Bronchial epithelial cell (primary cell): ENCODE data around the gene CRTC3. TPM values are rescaled to one million over a fixed set of nuclear protein-coding genes. Genes with fewer than 3 reads are reported as not detected.

ENCODE experiments used
- DNase-seq: peaks from one replicate; pipeline ENCODE4 v3.0.0-alpha.2; 2010; ENCODE audit warnings: low read depth
- FAIRE-seq: peaks from 2 replicates; lab custom pipeline; 2011; peaks lifted over from hg19 to GRCh38; lab: Jason Lieb, UNC
- H3K27me3 ChIP-seq: 2 replicates; pipeline ENCODE4 v1.5.1; 2011; ENCODE audit warnings: low read length; ENCODE audit not compliant: control insufficient read depth, insufficient read depth
- H3K36me3 ChIP-seq: 2 replicates; pipeline ENCODE4 v1.5.1; 2011; ENCODE audit warnings: low read length; ENCODE audit not compliant: control insufficient read depth, insufficient read depth
- H3K4me3 ChIP-seq: 2 replicates; pipeline ENCODE4 v1.5.1; 2011; ENCODE audit warnings: mild to moderate bottlenecking, low read depth, low read length, control low read depth
- CTCF ChIP-seq: IDR thresholded peaks from 2 replicates; pipeline ENCODE4 v1.5.1; 2011; ENCODE audit warnings: mild to moderate bottlenecking, moderate library complexity, low read length, control low read depth, inconsistent platforms; ENCODE audit not compliant: insufficient read depth, severe bottlenecking
- total RNA-seq: library from RNA; depleted of rRNA; stranded (reverse); fragments of >200 nt; gene quantifications from 2 replicates; pipeline ENCODE4 v1.2.1, GENCODE V29; 2014

CRTC3 gene
- total RNA-seq, 1 donor from 2014 or later, result 5.8 TPM

GRCh38 chr15:90620379-90621067, 90.8 kb downstream of the CRTC3 start:
- H3K36me3 ChIP-seq, result peaks cover 8% of the 10 kb centered on the region
- H3K4me3 ChIP-seq, result no peak overlapping the region
- DNase-seq (no peak), FAIRE-seq (no peak)
- no peaks in the 10 kb centered on the region for H3K27me3 ChIP-seq
- TF ChIP-seq CTCF, result no peak

GRCh38 chr15:90623854-90624253, 94.1 kb downstream of the CRTC3 start:
- Histone ChIP-seq H3K36me3 (peaks cover 15% of the 10 kb centered on the region), H3K27me3 (no peaks in the 10 kb centered on the region), H3K4me3 (no peak overlapping the region)
- FAIRE-seq, result no peak
- TF ChIP-seq CTCF, result no peak
- no peak for DNase-seq

GRCh38 chr15:90624278-90624981, 94.7 kb downstream of the CRTC3 start:
- peaks cover 19% of the 10 kb centered on the region for H3K36me3 ChIP-seq
- DNase-seq, result no peak

GRCh38 chr15:90625037-90625436, 95.3 kb downstream of the CRTC3 start:
- DNase-seq, result no peak
- no peak for TF ChIP-seq CTCF
- H3K4me3 ChIP-seq, result no peak overlapping the region
- no peaks in the 10 kb centered on the region for H3K27me3 ChIP-seq
- H3K36me3 ChIP-seq, result peaks cover 21% of the 10 kb centered on the region
- FAIRE-seq, result no peak

More at GRCh38 chr15:90624278-90624981, 94.7 kb downstream of the CRTC3 start:
- no peak for FAIRE-seq
- H3K4me3 ChIP-seq, result no peak overlapping the region
- no peaks in the 10 kb centered on the region for H3K27me3 ChIP-seq
- TF ChIP-seq CTCF, result no peak

- FAIRE-seq (no peak), DNase-seq (no peak)
- no peak overlapping the region for H3K4me3 ChIP-seq
- no peaks in the 10 kb centered on the region for H3K27me3 ChIP-seq
- peaks cover 17% of the 10 kb centered on the region for H3K36me3 ChIP-seq
- no peak for TF ChIP-seq CTCF
Observed at GRCh38 chr15:90629217-90629616, 99.5 kb downstream of the CRTC3 start.
